HG03460 (cell line): Measurements from ENCODE around the gene STRIP2.
"Not testable (repeated sequence)": the region's sequence is repeated elsewhere in the genome, so short reads cannot be mapped to it uniquely, and the experiment has no call there.

Experiments used
- ATAC-seq: cut with Tn5 transposase; IDR thresholded peaks from one replicate; pipeline ENCODE4 v1.9.1; 2021; ENCODE audit not compliant: unreplicated experiment

STRIP2 gene

DNA sequence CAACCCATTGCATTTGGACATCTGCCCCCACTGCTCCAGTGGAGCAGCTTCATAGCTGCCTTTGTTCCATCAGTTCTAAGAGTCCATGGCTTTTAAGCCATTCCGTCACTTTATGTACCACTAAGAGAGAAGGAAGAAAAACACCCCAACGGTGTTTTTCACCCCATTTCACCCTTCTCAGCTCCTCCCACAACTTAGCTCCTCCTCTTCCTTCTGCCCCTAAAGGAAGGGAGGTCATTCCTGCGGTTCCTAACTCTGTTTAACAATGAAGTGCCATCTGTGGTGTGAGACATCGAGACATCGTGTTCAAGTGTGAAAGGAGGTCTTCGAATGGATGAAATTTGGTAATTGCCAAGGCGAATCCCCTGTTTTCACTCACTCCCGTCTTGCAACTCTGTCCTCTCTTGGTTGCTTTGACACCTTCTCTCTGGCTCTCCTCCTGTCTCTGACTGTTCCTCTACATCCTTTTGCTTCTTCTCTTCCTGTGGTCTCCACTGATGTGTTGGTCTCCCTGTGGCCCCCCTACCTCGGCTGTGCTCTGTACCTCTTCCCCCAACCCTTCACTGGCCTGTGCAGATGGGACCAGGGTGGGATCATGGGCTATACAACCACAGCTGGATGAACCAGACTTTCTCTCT is 91.1 kb downstream of the STRIP2 start:
- ATAC-seq = no peak

DNA sequence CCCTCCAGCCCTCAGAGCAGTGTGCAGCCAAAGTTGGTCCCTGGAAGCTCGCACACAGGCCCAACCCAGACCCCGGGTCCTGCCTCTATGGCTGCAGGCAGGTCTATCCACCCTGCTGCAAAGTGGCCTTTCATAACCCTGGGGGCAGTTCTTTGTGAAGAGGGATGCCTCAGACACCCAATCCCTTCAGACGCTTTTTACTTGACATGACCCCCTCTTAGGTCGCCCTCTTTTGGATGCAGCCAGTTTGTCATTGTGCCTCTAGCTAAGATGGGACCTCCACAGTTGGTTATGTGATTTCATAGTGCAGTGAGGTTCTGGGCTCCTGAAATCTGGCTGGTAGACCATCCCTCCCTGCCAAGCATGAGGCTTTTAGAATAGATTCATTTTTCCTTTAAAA is 95.4 kb downstream of the STRIP2 start:
- ATAC-seq = no peak

DNA sequence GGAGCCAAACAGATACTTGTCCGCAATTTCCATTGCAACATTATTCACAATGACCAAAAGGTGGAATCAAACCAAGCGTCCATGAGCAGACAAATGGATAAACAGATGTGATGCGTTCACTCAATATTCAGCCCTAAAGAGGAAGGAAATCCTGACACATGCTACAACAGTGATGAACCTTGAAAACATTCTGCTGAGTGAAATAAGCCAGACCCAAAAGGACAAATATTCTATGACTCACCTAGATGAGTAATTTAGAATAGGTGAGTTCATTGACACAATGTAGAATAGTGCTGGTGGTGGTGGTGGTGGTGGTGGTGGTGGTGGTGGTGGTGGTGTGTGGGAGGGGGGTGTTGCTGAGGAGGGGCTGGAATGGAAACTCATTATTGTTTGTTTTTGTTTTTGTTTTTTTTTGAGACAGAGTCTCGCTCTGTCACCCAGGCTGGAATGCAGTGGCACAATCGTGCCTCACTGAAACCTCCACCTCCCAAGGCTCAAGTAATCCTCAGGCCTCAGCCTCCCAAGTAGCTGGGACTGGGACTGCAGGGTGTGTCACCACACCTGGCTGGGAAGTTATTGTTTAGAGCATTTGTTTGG is 96.7 kb downstream of the STRIP2 start:
- ATAC-seq = no peak

DNA sequence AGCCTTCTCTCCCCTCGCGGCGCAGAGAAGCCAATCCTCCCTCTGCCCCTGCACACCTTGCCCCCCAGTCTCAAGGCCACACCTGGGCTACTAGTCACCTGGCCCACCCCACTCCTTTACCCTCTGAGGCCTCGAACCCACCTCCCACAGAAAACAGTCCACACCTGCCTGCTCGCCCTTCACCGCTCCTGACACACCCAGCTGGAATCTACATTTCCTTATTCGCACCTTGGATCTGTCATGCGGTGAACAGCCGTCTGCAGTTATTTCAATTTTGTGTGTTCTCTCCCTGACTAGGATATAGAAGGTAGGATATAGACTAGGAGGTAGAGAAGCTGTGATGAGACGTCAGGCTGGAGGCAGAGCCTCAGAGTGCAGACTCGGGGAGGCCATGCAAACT is 97.5 kb downstream of the STRIP2 start:
- ATAC-seq = no peak

DNA sequence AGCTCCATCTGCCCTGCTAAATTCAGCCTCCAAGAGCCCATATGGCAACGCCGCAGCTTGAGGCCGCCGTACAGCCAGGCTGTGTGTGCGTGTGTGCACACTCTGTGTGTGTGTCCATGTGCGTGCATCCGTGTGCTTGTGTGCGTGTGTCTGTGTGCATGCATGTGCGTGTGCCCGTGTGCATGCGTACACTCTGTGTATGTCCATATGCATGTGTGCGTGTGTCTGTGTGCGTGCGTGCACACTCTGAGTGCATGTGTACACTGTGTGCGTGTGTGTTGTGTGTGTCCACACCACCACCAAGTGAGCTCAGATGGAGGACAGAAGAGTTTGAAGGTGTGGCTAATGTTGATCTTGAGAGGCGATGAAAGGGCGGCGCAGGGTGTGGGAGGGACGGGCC is 98.1 kb downstream of the STRIP2 start:
- no peak for ATAC-seq

DNA sequence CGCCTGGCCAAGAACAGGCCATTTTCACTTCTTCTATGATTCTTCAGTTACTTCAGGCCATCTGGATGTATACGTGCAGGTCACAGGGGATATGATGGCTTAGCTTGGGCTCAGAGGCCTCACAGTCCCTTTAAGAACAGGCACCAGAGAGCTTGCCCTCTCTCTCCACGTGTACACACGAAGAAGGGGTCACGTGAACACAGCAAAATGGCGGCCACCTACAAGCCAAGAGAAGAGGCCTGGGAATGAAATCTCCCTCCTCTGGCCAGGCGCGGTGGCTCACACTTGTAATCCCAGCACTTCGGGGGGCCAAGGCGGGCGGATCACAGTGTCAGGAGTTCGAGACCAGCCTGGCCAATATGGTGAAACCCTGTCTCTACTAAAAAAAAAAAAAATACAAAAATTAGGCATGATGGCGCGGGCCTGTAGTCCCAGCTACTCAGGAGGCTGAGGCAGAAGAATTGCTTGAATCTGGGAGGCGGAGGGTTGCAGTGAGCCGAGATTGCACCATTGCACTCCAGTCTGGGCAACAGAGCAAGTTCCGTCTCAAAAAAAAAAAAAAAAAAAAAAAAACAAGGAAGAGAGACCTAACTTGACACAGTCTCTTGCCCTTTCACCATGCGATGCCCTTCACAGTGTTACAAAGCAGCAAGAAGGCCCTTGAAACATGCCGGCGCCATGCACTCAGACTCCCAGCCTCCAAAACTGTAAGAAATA is 100.5 kb downstream of the STRIP2 start:
- not testable (repeated sequence) for ATAC-seq

DNA sequence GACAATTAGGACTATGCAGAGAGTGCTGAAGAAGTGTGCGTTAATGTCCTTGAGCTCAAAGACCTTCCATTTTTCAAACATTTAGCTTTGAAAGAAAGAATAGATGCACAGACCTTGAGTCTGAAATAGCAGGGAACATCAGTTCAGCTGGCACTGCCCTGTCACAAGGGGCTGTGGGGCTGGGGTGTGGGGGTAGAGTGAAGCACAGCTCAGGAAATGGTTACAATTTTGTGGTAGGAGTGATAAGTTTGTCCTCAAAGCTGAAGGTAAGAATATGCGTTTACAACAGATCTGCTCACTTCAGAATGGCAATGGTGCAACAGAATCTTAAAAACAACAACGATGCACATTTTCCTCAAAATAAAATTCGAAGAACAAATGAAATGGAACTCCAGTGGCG is 101.7 kb downstream of the STRIP2 start:
- no peak for ATAC-seq

DNA sequence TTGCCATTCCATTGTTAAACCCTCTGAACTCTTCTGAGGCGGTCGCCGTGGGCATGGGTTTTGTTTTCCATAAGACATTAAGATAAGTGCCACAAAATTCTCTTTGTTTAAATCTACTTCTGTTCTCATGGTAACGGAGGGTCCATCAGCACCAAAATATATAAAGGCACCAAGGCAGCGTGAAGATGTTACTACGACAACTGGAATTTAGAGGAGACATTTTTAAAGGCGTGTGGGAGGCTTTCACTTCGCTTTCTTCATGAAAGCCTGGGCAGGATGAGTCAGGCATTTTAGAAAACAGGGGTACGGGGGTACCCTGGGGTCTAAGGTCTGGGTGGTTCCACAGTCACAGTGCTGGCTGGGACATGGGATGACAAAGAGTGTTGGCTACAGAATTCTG is 102.1 kb downstream of the STRIP2 start:
- ATAC-seq = no peak
